T-helper 2 cell treated with Interferon-gamma antibody and Interleukin-4, amounts not matched to agents 100 ng/mL and 5 ng/mL, for 36 hours (primary cell): Measurements from ENCODE around the gene MOGAT1. TPM values are rescaled to one million over a fixed set of nuclear protein-coding genes. Genes with fewer than 3 reads are reported as not detected.

ENCODE experiments used
- intact Hi-C: fragments of 100-400 bp; cut with micrococcal nuclease; formaldehyde crosslinking; loops from one replicate; pipeline ENCODE4 v1.15.1; 2023
- total RNA-seq: library from RNA; stranded (reverse); gene quantifications from 2 replicates; pipeline ENCODE4 v1.2.3, GENCODE V29; 2022

Gene MOGAT1, protein sequence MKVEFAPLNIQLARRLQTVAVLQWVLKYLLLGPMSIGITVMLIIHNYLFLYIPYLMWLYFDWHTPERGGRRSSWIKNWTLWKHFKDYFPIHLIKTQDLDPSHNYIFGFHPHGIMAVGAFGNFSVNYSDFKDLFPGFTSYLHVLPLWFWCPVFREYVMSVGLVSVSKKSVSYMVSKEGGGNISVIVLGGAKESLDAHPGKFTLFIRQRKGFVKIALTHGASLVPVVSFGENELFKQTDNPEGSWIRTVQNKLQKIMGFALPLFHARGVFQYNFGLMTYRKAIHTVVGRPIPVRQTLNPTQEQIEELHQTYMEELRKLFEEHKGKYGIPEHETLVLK
- total RNA-seq = not detected in 2 replicates

DNA sequence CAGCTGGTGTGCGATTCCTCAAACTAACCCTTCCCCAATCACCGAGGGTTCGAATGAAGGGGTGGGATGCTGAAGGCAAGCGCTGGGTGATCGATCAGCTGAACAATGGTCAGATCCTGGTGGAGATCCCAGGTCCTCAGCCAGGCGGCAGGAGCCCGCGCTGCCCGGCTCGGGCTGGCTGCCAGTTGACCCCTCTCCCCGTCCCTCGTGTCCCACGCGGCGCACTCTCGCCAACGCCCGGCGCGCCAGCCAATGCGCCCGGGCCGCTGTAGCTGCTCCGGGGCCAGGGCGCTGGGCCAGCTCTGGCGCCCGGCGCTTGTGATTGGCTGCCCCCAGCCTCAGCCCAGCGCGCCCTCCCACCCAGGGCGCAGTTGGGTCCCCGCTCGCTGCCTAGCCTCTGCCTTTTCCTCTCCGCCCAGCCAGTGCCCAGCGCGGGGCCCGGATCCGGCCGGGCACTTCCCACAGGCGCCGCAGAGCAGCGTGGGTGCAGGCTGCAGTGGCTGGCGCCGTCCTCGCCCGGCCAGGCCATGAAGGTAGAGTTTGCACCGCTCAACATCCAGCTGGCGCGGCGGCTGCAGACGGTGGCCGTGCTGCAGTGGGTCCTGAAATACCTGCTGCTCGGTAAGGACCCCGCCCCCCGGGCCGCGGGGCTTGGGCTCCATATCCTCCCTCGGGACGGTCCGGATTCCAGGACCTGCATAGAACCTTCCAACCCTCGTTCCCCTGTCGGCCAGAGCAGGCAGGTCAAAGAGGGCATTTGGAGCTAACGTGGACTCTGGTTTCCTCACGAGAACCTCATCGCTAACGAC is at the start of gene MOGAT1:
Gene MOGAT1, plus strand, starts transcription at position 400 of the 809 bp plus-strand sequence. Its CDS starts 128 bp downstream, at position 528.
- intact Hi-C loops = no loop called here

- intact Hi-C loops = no loop called here
These were observed 49.6 kb upstream of the MOGAT1 start for GRCh38 chr2:222621893-222622292.

DNA sequence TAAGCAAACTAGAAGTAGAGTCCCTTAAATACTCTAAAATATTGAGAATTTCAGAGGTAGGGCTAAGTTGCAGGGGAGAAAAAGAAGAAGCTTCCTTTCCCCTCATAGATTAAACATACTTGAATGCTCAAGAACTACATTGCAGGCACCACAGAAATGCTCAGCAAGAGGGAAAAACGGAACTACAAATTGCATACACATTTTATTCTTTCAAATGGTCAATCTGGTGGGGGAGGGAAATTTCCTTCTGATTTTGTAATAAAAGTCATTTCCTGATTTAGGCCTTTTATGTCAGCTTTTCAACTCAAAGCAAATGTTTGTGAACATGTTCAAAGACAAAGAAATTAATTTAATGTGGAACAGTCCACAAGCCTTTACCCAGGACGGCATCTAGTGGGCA is 48.5 kb upstream of the MOGAT1 start:
- intact Hi-C loops = no loop called here

GRCh38 chr2:222623756-222624309 is 47.6 kb upstream of the MOGAT1 start:
- intact Hi-C loops = no loop called here

- intact Hi-C loops = no loop called here
These were observed 43.7 kb upstream of the MOGAT1 start for GRCh38 chr2:222627764-222628163.

DNA sequence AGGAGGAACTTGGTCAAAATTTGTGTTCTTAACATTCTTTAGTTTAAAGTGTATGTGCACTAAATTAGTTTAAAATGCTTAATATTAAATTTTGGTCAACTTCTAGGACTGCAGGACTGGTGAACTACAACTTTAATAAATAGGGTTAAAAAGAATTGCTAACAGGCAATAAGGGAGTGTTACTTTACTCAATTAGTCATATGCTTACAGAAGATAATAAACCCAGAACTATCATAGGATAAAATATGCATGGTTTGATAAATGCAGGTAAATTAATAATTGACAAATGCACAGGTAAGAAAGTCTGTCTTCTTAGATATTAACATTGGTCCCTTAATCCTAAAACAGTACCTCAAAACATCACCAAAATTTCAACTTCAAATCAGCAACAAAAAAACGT is 36.2 kb upstream of the MOGAT1 start:
- intact Hi-C loops = no loop called here

- intact Hi-C loops = no loop called here
These were observed 34.4 kb upstream of the MOGAT1 start for GRCh38 chr2:222637067-222637466.

GRCh38 chr2:222641336-222641735 is 30.1 kb upstream of the MOGAT1 start:
- intact Hi-C loops = no loop called here

DNA sequence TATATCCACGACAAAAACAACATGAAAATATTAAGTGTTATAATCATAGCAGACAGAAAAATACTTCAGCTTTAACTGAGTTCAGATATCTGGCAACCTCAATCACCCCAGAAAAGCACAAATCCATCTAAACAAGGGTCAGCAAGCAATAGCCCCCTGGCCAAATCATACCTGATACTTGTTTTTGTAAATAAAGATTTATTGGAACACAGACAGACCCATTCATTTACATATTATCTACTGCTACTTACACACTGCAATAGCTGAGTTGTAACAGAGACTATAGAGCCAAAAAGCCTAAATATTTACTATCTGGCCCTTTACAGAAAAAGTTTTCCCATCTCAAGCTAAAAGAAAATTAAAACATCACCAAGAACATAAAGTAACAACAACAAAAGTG is 28.3 kb upstream of the MOGAT1 start:
- intact Hi-C loops = no loop called here

GRCh38 chr2:222646008-222646407 is 25.4 kb upstream of the MOGAT1 start:
- intact Hi-C loops = no loop called here

GRCh38 chr2:222649801-222650200 is 21.7 kb upstream of the MOGAT1 start:
- intact Hi-C loops = no loop called here

GRCh38 chr2:222651718-222652418 is 19.6 kb upstream of the MOGAT1 start:
- intact Hi-C loops = no loop called here

DNA sequence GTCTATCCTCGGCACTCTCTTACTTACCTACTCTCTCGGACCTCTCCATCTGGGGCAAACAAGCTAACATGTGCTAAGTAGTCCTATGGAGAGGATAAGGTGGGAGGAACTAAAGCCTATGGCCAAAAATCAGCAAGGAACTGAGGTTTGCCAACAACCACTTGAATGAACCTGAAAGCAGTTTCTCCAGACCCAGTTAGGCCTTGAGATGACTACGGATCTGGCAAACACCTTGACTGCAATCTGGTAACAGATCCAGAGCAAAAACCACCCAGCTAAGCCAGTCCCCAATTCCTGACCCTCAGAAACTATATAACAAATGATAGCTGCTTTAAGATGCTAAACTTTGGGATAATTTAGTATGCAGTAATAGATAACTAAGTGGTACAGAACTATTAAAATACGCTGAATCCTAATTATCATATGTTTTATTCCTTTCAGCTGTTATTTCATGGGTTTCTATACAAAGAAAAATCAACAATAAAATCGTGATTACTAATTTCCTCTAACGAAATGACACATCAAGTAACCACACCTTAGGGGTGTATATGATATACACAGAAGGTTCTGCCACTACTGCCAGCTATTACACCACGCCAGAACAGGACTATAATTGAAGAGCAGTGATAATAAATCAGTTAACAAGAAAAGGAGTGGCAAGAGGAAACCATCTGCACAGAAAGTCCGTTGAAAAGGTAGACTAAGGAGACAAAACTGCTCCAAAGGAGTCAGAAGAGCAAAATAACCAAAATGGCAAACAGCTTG is 18.8 kb upstream of the MOGAT1 start:
- intact Hi-C loops = no loop called here

DNA sequence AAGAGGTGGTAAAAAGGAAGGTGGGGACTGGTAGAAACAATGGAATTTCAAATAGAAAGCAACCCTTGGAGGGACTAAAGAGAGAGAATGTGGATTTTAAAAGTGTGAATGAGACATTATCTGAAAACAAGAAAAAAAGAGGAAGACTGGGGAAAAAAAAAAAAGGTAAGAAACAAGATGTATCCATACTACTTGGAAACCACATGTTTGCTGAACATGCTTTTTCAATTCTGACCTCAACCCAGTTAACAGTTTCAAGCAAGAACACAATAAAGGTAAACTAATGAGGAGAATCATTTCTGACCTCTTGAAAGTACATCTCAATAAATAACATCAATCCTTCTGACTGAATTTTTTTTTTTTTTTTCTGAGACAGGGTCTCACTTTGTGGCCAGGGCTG is 18.2 kb upstream of the MOGAT1 start:
- intact Hi-C loops = no loop called here

DNA sequence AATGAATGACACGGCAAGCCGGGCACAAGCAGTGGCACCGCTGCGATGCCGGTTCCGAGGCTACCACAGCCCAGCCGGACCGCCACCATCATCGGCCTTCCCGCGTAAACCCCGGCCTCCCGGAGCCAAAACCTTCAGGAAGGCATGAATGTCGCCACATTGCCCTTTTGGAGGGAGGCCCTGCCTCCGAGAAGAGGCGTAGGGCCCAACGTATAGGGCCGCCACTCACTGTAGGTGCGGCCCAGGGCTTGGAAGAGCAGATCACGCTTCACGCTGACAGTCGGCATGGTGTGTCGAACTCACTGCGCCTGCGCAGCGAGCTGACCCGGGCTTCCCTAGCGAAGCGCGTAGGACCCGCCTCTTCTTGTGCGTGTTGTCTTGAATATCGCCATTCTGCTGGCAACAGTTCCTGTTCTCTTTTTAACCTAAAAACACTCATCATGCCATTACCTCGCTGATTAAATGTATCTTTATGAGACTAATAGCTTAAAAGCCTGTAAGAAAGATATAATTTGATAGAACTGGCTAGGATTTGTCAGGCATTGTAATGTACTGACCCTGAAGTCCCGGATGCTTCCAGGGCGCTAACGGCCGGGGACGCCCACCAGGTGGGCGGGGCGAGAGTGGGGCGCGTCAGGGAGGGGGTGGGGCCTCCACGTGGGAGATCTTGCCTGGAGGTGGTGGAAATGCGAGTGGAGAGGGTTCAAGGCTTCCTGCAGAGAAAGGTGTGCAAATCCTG is 15.5 kb upstream of the MOGAT1 start, which contains the start of gene FARSB:
Gene FARSB, minus strand, starts transcription at position 306 of the 739 bp plus-strand sequence. Its CDS starts 19 bp downstream, at position 287.
- intact Hi-C loops = loop anchor here (1.0 to 5.0 kb wide), 4 partner anchors 133 to 1929 kb away; partner anchors contain the start of gene CUL3

- intact Hi-C loops = loop anchor here (1.0 to 5.0 kb wide), 4 partner anchors 133 to 1929 kb away; partner anchors contain the start of gene CUL3
These were observed 14.7 kb upstream of the MOGAT1 start for GRCh38 chr2:222656526-222657446.

GRCh38 chr2:222663479-222663878 is 8.0 kb upstream of the MOGAT1 start:
- intact Hi-C loops = no loop called here

GRCh38 chr2:222668494-222669154 is 2.8 kb upstream of the MOGAT1 start:
- intact Hi-C loops = no loop called here
